ENCODE measurements around the gene TNRC18.

- no peak for TF ChIP-seq CTCF (conservative IDR thresholded peaks at IDR 0.05; ENCODE audit: low read length)
- TF ChIP-seq EZH2phosphoT487 (IDR thresholded peaks at IDR 0.05; ENCODE audit: borderline replicate concordance, low read depth, low read length) = peak; percentile 71; the same call in 1 of the 2 replicates
These were observed 1.3 kb upstream of the TNRC18 start for GRCh38 chr7:5424749-5425506.
